ENCODE data around the gene TULP1. TPM values are rescaled to one million over a fixed set of nuclear protein-coding genes. Genes with fewer than 3 reads are reported as not detected.
A peak's percentile ranks its signal among the peaks of the same experiment; 100 is the strongest.

TULP1 gene
- total and polyA plus RNA-seq, 2 of the 8 experiments (the other 6 are each of a cell fraction or from before 2014, with no cell fraction given): 3.2 to 6.8 TPM

DNA sequence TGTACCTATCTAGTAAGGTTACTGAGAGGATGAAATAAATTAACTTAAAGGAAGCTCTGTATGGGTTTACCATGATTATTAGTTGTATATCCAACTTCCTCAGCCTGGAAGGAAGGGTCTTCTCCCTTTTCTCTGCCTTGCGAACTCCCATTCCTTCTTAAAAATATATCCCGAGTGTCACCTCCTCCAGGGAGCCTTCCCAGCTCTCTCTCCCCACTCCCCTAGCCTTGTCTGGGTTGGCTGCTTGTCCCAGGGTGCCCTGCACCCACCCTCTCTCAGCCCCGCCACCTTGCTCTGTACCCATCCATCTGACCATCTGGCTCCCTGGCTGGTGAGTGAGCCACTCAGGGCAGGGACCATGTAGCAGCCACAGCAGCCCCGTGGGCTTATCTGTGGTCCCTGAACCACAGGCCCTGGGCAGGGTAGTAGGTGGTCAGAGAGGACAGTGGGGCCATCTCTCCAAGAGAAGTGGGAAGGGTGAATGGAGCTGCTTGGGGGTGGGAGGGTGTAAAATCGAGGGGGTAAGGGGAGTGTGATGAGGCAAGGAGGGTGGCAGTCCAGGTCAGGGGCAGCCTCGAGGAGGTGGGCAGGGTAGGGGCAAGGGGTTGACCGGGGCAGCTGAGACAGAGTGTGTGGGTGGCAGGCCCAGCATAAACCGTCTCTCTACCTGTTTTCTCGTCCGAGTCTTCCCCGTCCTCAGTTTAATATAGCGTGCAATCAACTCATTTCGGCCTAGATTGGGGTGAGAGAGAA is 28.6 kb downstream of the TULP1 start:
- no peak overlapping the region for H3K14ac ChIP-seq (ENCODE audit: insufficient read length)
- no peak for TF ChIP-seq SP4 (IDR thresholded peaks at IDR 0.05; ENCODE audit: low read length)
- no peak for TF ChIP-seq SUZ12 (IDR thresholded peaks at IDR 0.05; ENCODE audit: low read length)
- no peak for TF ChIP-seq E2F6 (IDR thresholded peaks at IDR 0.05)
- TF ChIP-seq TBP (IDR thresholded peaks at IDR 0.05; ENCODE audit: low read depth, low read length): no peak
- no peak for TF ChIP-seq GTF2F1 (IDR thresholded peaks at IDR 0.05; ENCODE audit: borderline replicate concordance, low read depth, low read length)
- no peak for TF ChIP-seq ASH2L (IDR thresholded peaks at IDR 0.05; ENCODE audit: low read length)
- no peak for TF ChIP-seq NRF1 (IDR thresholded peaks at IDR 0.05; ENCODE audit: low read depth, low read length)
- TF ChIP-seq, protein P1, sequence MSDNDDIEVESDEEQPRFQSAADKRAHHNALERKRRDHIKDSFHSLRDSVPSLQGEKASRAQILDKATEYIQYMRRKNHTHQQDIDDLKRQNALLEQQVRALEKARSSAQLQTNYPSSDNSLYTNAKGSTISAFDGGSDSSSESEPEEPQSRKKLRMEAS (IDR thresholded peaks at IDR 0.05): no peak
- TF ChIP-seq KDM4A (IDR thresholded peaks at IDR 0.05; ENCODE audit: low read depth, low read length, severe bottlenecking): no peak
- no peak overlapping the region for H3K4ac ChIP-seq (replicated peaks; ENCODE audit: insufficient read length, low read depth, low read length)
- peak overlapping the region; percentile 32; the same call in 1 of the 2 replicates for H2AK5ac ChIP-seq (ENCODE audit: low read depth, low read length)
- no peak overlapping the region for H2AFZ ChIP-seq (ENCODE audit: low read length)
- no peak overlapping the region for H4K8ac ChIP-seq (ENCODE audit: extremely low read depth, insufficient read depth, low read length)
- H3K9me3 ChIP-seq (ENCODE audit: insufficient read depth in 2 of 2, low read depth in 1 of 2, low read length in 1 of 2): no peaks in the 10 kb centered on the region
- H3K4me3 ChIP-seq (ENCODE audit: extremely low read depth in 1 of 4, insufficient read depth in 2 of 4, low read depth in 3 of 4, low read length in 4 of 4): no peak overlapping the region
- H2BK5ac ChIP-seq (ENCODE audit: low read depth, low read length): peak overlapping the region; percentile 99
- H4K20me1 ChIP-seq (replicated peaks in 1 of 2; ENCODE audit: control insufficient read depth in 1 of 2, insufficient read depth in 2 of 2, low read length in 2 of 2): peaks cover 0 to 5% of the 10 kb centered on the region in 2 experiments
- H3K23me2 ChIP-seq (ENCODE audit: low read depth, low read length): peaks cover 5% of the 10 kb centered on the region; the same call in 1 of the 2 replicates
- 89% methylated on average over 13 of the region's 13 CpGs; no CpG with 5 or more reads in 1 of the 2 experiments for WGBS, 2 experiments (ENCODE audit: extremely low coverage in 1 of 2, insufficient coverage in 1 of 2, insufficient read length in 1 of 2, insufficient replicate concordance in 2 of 2, low coverage in 1 of 2, low lambda C conversion rate in 2 of 2, missing lambda C conversion rate in 1 of 2)
- H2BK20ac ChIP-seq (ENCODE audit: low read length): no peak overlapping the region
- H4K5ac ChIP-seq (ENCODE audit: insufficient read length, low read depth, low read length): no peak overlapping the region
- 0 out of 2 replicates have a peak overlapping the region, but pooled peaks have one; percentile 68 for H2BK12ac ChIP-seq (ENCODE audit: low read depth, low read length)
- H3K23ac ChIP-seq (ENCODE audit: insufficient read length): no peak overlapping the region
- H3K4me2 ChIP-seq (ENCODE audit: insufficient read depth in 1 of 2, low read depth in 2 of 2, low read length in 2 of 2): peak overlapping the region in 1 of 2 experiments; percentile 71; a peak in 1 of 4 replicates
- H2BK15ac ChIP-seq (ENCODE audit: low read length): peak overlapping the region; percentile 95; the same call in 1 of the 2 replicates
- no peak overlapping the region for H2BK120ac ChIP-seq (replicated peaks; ENCODE audit: low read depth, low read length)
- no peaks in the 10 kb centered on the region; a peak in 1 of 7 replicates for H3K27me3 ChIP-seq (replicated peaks in 1 of 4; ENCODE audit: control insufficient read depth in 3 of 4, extremely low read depth in 1 of 4, insufficient read depth in 3 of 4, low read length in 3 of 4)
- peak overlapping the region; percentile 72 for H4K91ac ChIP-seq (replicated peaks; ENCODE audit: insufficient read length, low read length)
- no peak overlapping the region for H3K9ac ChIP-seq (replicated peaks in 1 of 4; ENCODE audit: extremely low read depth in 1 of 4, low read depth in 3 of 4, low read length in 3 of 4)
- CTCF ChIA-PET (ENCODE audit: partially characterized antibody): interaction anchor here (0.6 to 3.6 kb wide), 7 partner anchors 12 to 188 kb away, joined by 3 to 13 read pairs (median 4); partner anchors contain the start of genes DEF6, RPL10A and TEAD3
- no peak for DNase-seq (ENCODE audit: low read depth in 1 of 2, low spot score in 2 of 2)
- H3K56ac ChIP-seq (replicated peaks; ENCODE audit: insufficient read length, low read depth, low read length): no peak overlapping the region
- peaks cover 21 to 39% (median 32%) of the 10 kb centered on the region in 4 experiments for H3K4me1 ChIP-seq (replicated peaks in 1 of 4; ENCODE audit: control insufficient read depth in 3 of 4, insufficient read depth in 4 of 4, low read length in 3 of 4)
- peaks cover 6% of the 10 kb centered on the region for H3K79me1 ChIP-seq (ENCODE audit: low read depth, low read length)
- H3K27ac ChIP-seq (ENCODE audit: low read depth, low read length): no peak overlapping the region; the same call in 1 of the 2 replicates
- POLR2A ChIA-PET (ENCODE audit: partially characterized antibody): interaction anchor here (0.7 to 37.6 kb wide), 6 partner anchors 6 to 142 kb away, joined by 3 to 1319 read pairs (median 4); partner anchors contain the start of genes FANCE, PPARD, RPL10A and TEAD3
- H3K79me2 ChIP-seq (ENCODE audit: control insufficient read depth in 1 of 2, insufficient read depth in 2 of 2, low read length in 2 of 2): peaks cover 0 to 12% of the 10 kb centered on the region in 2 experiments; a peak in 2 of 4 replicates
- peak overlapping the region; percentile 93 for H3K18ac ChIP-seq (ENCODE audit: extremely low read depth, low read length)
- no peak for FAIRE-seq
- peaks cover 0 to 8% (median 1%) of the 10 kb centered on the region in 4 experiments; a peak in 2 of 8 replicates for H3K36me3 ChIP-seq (ENCODE audit: control insufficient read depth in 2 of 4, insufficient read depth in 4 of 4, low read length in 3 of 4)
